IMR-90 (cell line): ENCODE data around the gene LDLRAD4. TPM values are rescaled to one million over a fixed set of nuclear protein-coding genes. Genes with fewer than 3 reads are reported as not detected.

Experiments used
- ATAC-seq: fragments of 200-7000 bp; cut with Tn5 transposase; 2 replicates; pipeline ENCODE4 v1.9.1; 2020; ENCODE audit warnings: low read depth, mild to moderate bottlenecking, moderate library complexity
- BruUV-seq: library from RNA; stranded (reverse); fragments of 400-500 nt; replicated peaks from 2 replicates; lab custom pipeline; 2021; lab: Mats Ljungman, UMichigan
- CTCF ChIA-PET: fragments of 300-600 bp; formaldehyde crosslinking; extraction: SDS; loops from one replicate; lab custom pipeline; 2021; ENCODE audit warnings: antibody characterized with exemption; lab: Yijun Ruan, JAX
- POLR2A ChIA-PET: fragments of 300-600 bp; sonication (Branson Sonifier 250); formaldehyde crosslinking; loops from one replicate; lab custom pipeline; 2022; ENCODE audit warnings: antibody characterized with exemption; ENCODE audit not compliant: unreplicated experiment; lab: Charles Lee
- DNase-seq: peaks from one replicate; pipeline ENCODE4 v3.0.0; 2013
- H2AFZ ChIP-seq: replicated peaks from 2 replicates; pipeline ENCODE3; 2013; ENCODE audit warnings: low read length, mild to moderate bottlenecking; ENCODE audit not compliant: poor library complexity
- H2AK5ac ChIP-seq: 2 replicates; pipeline ENCODE4 v1.6.1; 2013; ENCODE audit warnings: low read depth, low read length, inconsistent platforms
- H2AK9ac ChIP-seq: replicated peaks from 2 replicates; pipeline ENCODE3; 2013; ENCODE audit warnings: mild to moderate bottlenecking, low read depth, low read length, moderate library complexity; ENCODE audit not compliant: poor library complexity
- H2BK120ac ChIP-seq: 2 replicates; pipeline ENCODE4 v1.6.1; 2013; ENCODE audit warnings: low read depth, low read length, inconsistent platforms
- H2BK15ac ChIP-seq: 3 replicates; pipeline ENCODE4 v1.6.1; 2013; ENCODE audit warnings: low read depth, low read length, inconsistent platforms
- H2BK20ac ChIP-seq: 2 replicates; pipeline ENCODE4 v1.6.1; 2013; ENCODE audit warnings: low read depth, mild to moderate bottlenecking, inconsistent platforms, low read length, moderate library complexity
- H2BK5ac ChIP-seq: 2 replicates; pipeline ENCODE4 v1.6.1; 2013; ENCODE audit warnings: mild to moderate bottlenecking, low read depth, low read length, inconsistent platforms; ENCODE audit not compliant: poor library complexity, severe bottlenecking
- H3K14ac ChIP-seq: replicated peaks from 2 replicates; pipeline ENCODE4 v1.6.1; 2013; ENCODE audit warnings: low read depth, low read length, inconsistent platforms
- H3K18ac ChIP-seq: 2 replicates; pipeline ENCODE4 v1.6.1; 2013; ENCODE audit warnings: low read depth, low read length, control low read depth
- H3K23ac ChIP-seq: 2 replicates; pipeline ENCODE4 v1.6.1; 2013; ENCODE audit warnings: low read depth, low read length, inconsistent platforms
- H3K27ac ChIP-seq: 2 replicates; pipeline ENCODE4 v1.5.1; 2013; ENCODE audit warnings: mild to moderate bottlenecking, control low read depth, low read length; ENCODE audit not compliant: insufficient read depth
- H3K27me3 ChIP-seq: 2 replicates; pipeline ENCODE4 v1.6.1; 2013; ENCODE audit warnings: low read length; ENCODE audit not compliant: control insufficient read depth, insufficient read depth
- H3K36me3 ChIP-seq: 2 replicates; pipeline ENCODE4 v1.6.1; 2013; ENCODE audit warnings: low read length, mixed read lengths; ENCODE audit not compliant: control insufficient read depth, insufficient read depth
- H3K4ac ChIP-seq: 2 replicates; pipeline ENCODE4 v1.6.1; 2013; ENCODE audit warnings: low read depth, low read length, inconsistent platforms
- H3K4me1 ChIP-seq: 2 replicates; pipeline ENCODE4 v1.6.1; 2013; ENCODE audit warnings: low read length, mixed read lengths; ENCODE audit not compliant: control insufficient read depth, insufficient read depth
- H3K4me2 ChIP-seq: 2 replicates; pipeline ENCODE4 v1.6.1; 2013; ENCODE audit warnings: low read depth, mild to moderate bottlenecking, control low read depth, low read length, moderate library complexity
- H3K4me3 ChIP-seq: 2 replicates; pipeline ENCODE4 v1.5.1; 2013; ENCODE audit warnings: low read depth, mild to moderate bottlenecking, control low read depth, low read length, moderate library complexity; ENCODE audit not compliant: insufficient read depth
- H3K56ac ChIP-seq: 2 replicates; pipeline ENCODE4 v1.6.1; 2013; ENCODE audit warnings: low read length, inconsistent platforms; ENCODE audit not compliant: insufficient read depth; ENCODE audit errors: extremely low read depth
- H3K79me1 ChIP-seq, 2 experiments: 2 replicates each; pipeline ENCODE4 v1.6.1; 2013; ENCODE audit warnings: low read length in 2 of 2, inconsistent platforms in 1 of 2, low read depth in 1 of 2
- H3K9ac ChIP-seq: 2 replicates; pipeline ENCODE4 v1.6.1; 2013; ENCODE audit warnings: low read depth, low read length, control low read depth
- H3K9me1 ChIP-seq: 2 replicates; pipeline ENCODE4 v1.6.1; 2013; ENCODE audit warnings: low read length, inconsistent platforms; ENCODE audit not compliant: insufficient read depth
- H3K9me3 ChIP-seq: 2 replicates; pipeline ENCODE4 v1.6.1; 2013; ENCODE audit warnings: low read length; ENCODE audit not compliant: control insufficient read depth, insufficient read depth
- H4K20me1 ChIP-seq: 2 replicates; pipeline ENCODE4 v1.6.1; 2013; ENCODE audit warnings: low read length, inconsistent platforms; ENCODE audit not compliant: insufficient read depth
- H4K5ac ChIP-seq: 2 replicates; pipeline ENCODE4 v1.6.1; 2013; ENCODE audit warnings: mild to moderate bottlenecking, low read depth, low read length, control low read depth
- H4K8ac ChIP-seq, 2 experiments: 2 replicates each; pipeline ENCODE4 v1.6.1; 2013; ENCODE audit warnings: low read depth in 2 of 2, low read length in 2 of 2, control low read depth in 1 of 2, inconsistent platforms in 1 of 2
- H4K91ac ChIP-seq: 2 replicates; pipeline ENCODE4 v1.6.1; 2013; ENCODE audit warnings: low read depth, low read length, inconsistent platforms; ENCODE audit not compliant: insufficient read depth
- BHLHE40 ChIP-seq: fragments of 150-350 bp; IDR thresholded peaks from 2 replicates; pipeline ENCODE4 v1.6.1; 2016; ENCODE audit warnings: mild to moderate bottlenecking, low read depth, low read length
- CEBPB ChIP-seq: IDR thresholded peaks from 2 replicates; pipeline ENCODE4 v1.6.1; 2012; ENCODE audit warnings: low read depth, low read length, improper control_type of control experiment
- MAFK ChIP-seq: IDR thresholded peaks from 2 replicates; pipeline ENCODE4 v1.6.1; 2012; ENCODE audit warnings: low read depth, low read length, improper control_type of control experiment
- MXI1 ChIP-seq: IDR thresholded peaks from 2 replicates; pipeline ENCODE4 v1.6.1; 2012; ENCODE audit warnings: low read depth, mild to moderate bottlenecking, low read length, moderate library complexity, borderline replicate concordance
- NFE2L2 ChIP-seq: fragments of 150-350 bp; IDR thresholded peaks from 2 replicates; pipeline ENCODE4 v1.6.1; 2016; ENCODE audit warnings: low read depth, mild to moderate bottlenecking, low read length
- RCOR1 ChIP-seq: IDR thresholded peaks from 2 replicates; pipeline ENCODE4 v1.6.1; 2012; ENCODE audit warnings: mild to moderate bottlenecking, low read length, improper control_type of control experiment; ENCODE audit not compliant: insufficient replicate concordance
- RFX5 ChIP-seq: IDR thresholded peaks from 2 replicates; pipeline ENCODE4 v1.8.0; 2012; ENCODE audit warnings: low read depth, mild to moderate bottlenecking, low read length, moderate library complexity
- WGBS, 2 experiments: methylation state at CpG; one replicate each; pipeline versions ENCODE4 v1.1.5 to v1.1.7; 2013; ENCODE audit warnings: missing lambda C conversion rate in 2 of 2; ENCODE audit not compliant: insufficient read length in 1 of 2; ENCODE audit errors: extremely low coverage in 2 of 2; 5-methylcytosine and 5-hydroxymethylcytosine counted together
- dilution Hi-C: fragments of 300-500 bp; cut with HindIII; formaldehyde crosslinking; loops from one replicate; pipeline ENCODE4 v1.14.3; 2018; ENCODE audit warnings: low sequenced_read_pairs; ENCODE audit not compliant: unreplicated experiment
- in situ Hi-C: fragments of 300-500 bp; cut with MboI; formaldehyde crosslinking; loops from 3 replicates; pipeline ENCODE4 v1.14.3; 2019; ENCODE audit warnings: low sequenced_read_pairs, inconsistent platforms, mixed read lengths
- intact Hi-C: fragments of 100-400 bp; cut with micrococcal nuclease; formaldehyde crosslinking; loops from 2 replicates; pipeline ENCODE4 v1.10.0; 2022
- polyA plus RNA-seq, 3 experiments: library from polyadenylated mRNA; depleted of rRNA; stranded (reverse); fragments of >200 nt; gene quantifications; 2 replicates each; pipeline ENCODE4 v1.2.3, GENCODE V29; 2012; ENCODE audit warnings: low replicate concordance in 1 of 3
- total RNA-seq: library from RNA; depleted of rRNA; stranded (reverse); fragments of >200 nt; gene quantifications from 2 replicates; pipeline ENCODE4 v1.2.3, GENCODE V29; 2012
- TF ChIP-seq, protein P1 (sequence below): conservative IDR thresholded peaks from 2 replicates; pipeline ENCODE4 v1.5.1; 2012; ENCODE audit warnings: mild to moderate bottlenecking, low read depth, low read length, improper control_type of control experiment
- TF ChIP-seq, protein P2 (sequence below): fragments of 150-350 bp; IDR thresholded peaks from 2 replicates; pipeline ENCODE4 v1.6.1; 2017; ENCODE audit warnings: mild to moderate bottlenecking, antibody characterized with exemption, low read length, low read depth

LDLRAD4 gene
- total and polyA plus RNA-seq, 2 of the 4 experiments (the other 2 are of a cell fraction), result not detected

DNA sequence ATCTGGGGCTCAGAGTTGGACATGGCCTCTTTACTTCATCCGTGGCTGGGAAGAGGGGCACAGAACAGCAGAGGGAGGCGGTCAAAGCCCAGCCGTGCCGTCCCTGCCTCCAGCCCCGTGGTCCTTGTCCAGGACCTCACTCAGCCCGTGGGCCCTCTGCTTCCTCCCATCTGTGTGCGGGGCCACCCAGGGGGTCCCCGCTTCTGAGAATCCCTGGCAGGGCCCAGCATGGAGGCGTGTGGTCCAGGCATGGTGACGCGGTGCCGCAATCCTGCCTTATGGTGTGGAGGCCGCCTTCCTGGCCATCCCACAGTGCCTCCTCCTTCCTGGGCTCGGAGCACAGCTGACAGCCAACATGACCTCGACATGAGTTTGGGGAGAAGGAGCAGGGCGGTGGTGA, 275.2 kb downstream of the LDLRAD4 start:
- Histone ChIP-seq H2BK120ac (no peak overlapping the region), H3K27me3 (no peaks in the 10 kb centered on the region), H3K9ac (no peak overlapping the region), H3K4ac (no peak overlapping the region), H4K5ac (no peak overlapping the region), H3K23ac (no peak overlapping the region), H3K18ac (no peak overlapping the region), H3K4me3 (no peak overlapping the region), H4K20me1 (no peaks in the 10 kb centered on the region), H3K4me2 (no peak overlapping the region), H3K27ac (no peak overlapping the region), H2AK9ac (no peak overlapping the region), H4K91ac (no peak overlapping the region), H3K9me3 (peaks cover 7% of the 10 kb centered on the region; the same call in 1 of the 2 replicates), H3K36me3 (no peaks in the 10 kb centered on the region), H4K8ac (no peak overlapping the region), H3K4me1 (no peaks in the 10 kb centered on the region), H2BK20ac (no peak overlapping the region), H2AFZ (no peak overlapping the region), H3K14ac (no peak overlapping the region), H3K79me1 (no peaks in the 10 kb centered on the region), H3K9me1 (no peaks in the 10 kb centered on the region), H2BK5ac (no peak overlapping the region), H2BK15ac (no peak overlapping the region), H3K56ac (no peak overlapping the region), H2AK5ac (no peak overlapping the region)
- DNase-seq, result no peak
- ChIA-PET CTCF (no interaction called here), POLR2A (no interaction called here)
- WGBS, 2 experiments, result 60% methylated on average over 4 of the region's 16 CpGs; no CpG with 5 or more reads in 1 of the 2 experiments
- TF ChIP-seq, protein P1, sequence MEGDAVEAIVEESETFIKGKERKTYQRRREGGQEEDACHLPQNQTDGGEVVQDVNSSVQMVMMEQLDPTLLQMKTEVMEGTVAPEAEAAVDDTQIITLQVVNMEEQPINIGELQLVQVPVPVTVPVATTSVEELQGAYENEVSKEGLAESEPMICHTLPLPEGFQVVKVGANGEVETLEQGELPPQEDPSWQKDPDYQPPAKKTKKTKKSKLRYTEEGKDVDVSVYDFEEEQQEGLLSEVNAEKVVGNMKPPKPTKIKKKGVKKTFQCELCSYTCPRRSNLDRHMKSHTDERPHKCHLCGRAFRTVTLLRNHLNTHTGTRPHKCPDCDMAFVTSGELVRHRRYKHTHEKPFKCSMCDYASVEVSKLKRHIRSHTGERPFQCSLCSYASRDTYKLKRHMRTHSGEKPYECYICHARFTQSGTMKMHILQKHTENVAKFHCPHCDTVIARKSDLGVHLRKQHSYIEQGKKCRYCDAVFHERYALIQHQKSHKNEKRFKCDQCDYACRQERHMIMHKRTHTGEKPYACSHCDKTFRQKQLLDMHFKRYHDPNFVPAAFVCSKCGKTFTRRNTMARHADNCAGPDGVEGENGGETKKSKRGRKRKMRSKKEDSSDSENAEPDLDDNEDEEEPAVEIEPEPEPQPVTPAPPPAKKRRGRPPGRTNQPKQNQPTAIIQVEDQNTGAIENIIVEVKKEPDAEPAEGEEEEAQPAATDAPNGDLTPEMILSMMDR, result no peak
- no peak for TF ChIP-seq MXI1
- TF ChIP-seq RCOR1, result no peak
- no peak for TF ChIP-seq BHLHE40
- no peak for TF ChIP-seq CEBPB
- no peak for TF ChIP-seq NFE2L2
- TF ChIP-seq RFX5, result no peak
- TF ChIP-seq, protein P2, sequence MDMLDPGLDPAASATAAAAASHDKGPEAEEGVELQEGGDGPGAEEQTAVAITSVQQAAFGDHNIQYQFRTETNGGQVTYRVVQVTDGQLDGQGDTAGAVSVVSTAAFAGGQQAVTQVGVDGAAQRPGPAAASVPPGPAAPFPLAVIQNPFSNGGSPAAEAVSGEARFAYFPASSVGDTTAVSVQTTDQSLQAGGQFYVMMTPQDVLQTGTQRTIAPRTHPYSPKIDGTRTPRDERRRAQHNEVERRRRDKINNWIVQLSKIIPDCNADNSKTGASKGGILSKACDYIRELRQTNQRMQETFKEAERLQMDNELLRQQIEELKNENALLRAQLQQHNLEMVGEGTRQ, result no peak
- no peak for TF ChIP-seq MAFK
- dilution Hi-C loops (no loop called here), intact Hi-C loops (no loop called here), in situ Hi-C loops (no loop called here)
- ATAC-seq, result no peak
- no TSS peak for BruUV-seq
